ENCODE results near the gene ANKRD13B.

DNA sequence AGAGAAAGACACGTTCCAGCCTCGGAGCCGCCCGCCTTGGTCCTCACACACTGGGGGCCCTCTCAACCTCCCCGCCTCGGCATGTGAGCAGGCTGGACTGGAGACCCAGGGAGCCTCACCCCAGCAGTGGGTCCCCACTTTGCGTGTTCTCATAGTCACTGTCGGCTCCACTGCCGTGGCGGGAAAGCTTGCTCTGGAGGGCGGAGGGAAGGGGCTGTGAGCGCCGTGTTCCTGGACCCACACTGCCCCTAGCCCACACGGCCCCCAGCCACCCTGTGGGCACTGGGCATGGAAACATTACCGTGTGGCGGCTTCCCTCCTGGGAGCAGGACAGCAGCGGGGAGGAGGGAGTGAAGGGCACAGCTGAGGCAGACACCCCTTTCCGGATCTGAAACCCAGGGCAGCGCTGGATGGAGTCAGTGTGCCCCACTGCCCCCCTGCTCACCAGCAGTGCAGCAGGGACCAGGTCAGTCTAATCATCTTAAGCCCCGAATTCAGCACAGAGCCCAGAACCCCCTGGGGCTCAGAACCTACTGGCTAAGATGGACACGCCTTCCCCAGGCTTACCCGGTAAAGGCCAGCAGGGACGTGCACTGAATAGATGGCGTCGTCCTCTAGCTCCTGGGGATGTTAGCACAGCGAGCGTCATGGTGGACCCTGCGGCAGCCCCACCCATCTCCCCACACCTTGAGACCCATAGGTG is 17.3 kb upstream of the ANKRD13B start:
- TF ChIP-seq CTCF (IDR thresholded peaks at IDR 0.05) = no peak
- TF ChIP-seq POLR2A (IDR thresholded peaks at IDR 0.05) = no peak
